Measurements from ENCODE around the gene PCYOX1L.

Gene PCYOX1L

DNA sequence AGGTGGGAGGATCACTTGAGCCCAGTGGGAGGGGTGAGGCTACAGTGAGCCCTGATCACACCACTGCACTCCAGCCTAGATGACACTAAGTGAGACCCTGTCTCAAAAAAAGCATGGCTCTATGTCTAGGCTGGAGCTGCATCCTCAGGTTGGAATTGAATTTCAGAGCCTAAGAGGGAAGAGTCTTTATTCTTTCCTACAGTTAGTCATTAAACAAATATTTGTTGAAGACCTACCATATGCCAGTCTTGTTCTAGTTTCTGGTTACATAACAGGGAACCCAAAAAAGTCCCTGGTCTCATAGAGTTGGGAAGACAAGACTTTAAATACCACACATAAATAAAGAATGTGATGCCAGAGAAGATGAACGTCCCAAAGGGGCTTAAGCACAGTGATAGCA, 19.5 kb upstream of the PCYOX1L start:
- DNase-seq: no peak

DNA sequence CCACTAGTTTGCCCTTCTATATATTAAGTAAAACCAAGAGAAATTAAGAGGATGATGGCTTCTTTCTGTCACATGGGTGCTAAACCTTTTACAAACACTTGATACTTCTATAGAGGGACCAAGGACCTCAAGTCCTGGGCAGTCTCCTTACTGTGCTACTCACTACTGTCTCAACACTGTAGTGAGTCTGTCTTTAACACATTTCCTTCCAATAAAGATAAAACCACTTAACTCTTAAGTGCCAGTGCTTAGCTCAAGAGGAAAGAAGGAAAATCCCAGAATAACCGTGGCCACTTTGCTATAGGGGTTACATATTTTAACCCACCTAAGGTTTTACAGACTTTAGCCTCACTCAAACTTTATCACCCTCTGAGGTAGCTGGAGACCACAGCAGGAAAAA, 16.9 kb upstream of the PCYOX1L start:
- no peak for DNase-seq

DNA sequence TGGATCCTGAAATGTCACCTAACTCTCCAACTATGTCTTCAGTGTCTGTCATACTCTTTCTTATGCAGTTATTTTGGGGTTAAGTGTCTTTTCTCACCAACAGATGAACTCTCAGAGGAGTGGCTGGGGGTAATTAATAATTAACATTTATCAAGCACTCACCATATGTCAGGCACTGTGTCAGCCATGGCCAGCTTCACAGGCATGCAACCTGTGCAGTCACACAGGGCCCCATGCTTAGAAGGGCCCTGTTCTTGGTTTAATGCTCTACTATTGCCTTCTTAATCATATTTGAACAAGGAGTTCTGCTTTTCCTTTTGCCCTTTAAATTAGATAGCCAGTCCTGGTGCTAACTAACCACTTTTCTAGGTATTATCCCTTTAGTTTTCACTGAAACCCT, 16.0 kb upstream of the PCYOX1L start:
- DNase-seq: no peak

DNA sequence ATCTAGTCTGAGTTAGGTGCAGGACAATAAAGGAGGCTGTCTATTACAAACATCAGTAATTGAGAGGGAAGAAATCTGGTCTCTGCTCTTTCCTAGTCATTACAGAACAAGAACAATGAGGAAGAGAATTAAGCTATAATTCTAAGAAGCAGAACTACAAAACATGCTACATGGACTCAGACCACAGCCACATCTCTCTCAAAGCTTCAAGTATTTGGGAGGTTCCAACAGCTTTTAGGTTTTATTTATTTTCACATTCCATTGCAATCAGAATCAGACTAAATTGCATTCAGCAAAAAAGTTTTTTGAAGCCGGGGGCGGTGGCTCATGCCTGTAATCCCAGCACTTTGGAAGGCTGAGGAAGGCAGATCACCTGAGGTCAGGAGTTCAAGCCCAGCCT, 13.7 kb upstream of the PCYOX1L start:
- DNase-seq: no peak

DNA sequence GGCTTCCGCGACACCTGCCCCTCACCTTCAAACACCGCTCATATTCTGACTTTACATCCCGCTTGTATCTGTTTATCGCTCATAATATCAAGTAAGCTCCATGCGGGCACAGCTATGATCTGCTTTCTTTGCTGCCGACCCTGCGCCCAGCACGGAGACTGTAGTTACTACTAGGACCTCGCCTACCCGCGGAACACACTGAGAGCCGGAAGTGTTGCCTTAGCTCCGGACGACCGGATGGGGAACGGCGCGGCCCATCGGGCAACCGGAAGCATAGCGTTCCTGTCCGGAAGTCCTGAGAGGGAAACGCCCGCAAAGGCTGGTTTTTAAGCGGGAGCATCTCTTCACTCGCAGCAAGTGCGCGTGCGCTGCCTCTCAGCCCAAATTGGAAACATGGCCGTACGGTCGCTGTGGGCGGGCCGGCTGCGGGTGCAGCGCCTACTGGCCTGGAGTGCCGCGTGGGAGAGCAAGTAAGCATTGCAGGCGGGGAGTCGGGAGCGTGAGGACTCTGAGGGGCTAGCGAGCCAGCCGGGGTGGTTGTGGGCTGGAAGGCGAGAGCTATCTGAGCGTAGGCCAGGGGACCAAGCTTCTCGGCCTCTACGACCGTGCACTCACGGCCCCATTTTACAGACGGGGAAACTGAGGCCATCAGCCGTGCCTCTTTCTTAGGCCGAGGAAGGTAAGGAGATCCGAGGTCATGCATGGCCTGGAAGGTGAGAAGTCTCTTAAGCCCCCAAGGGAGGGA, 12.5 kb upstream of the PCYOX1L start, which contains the start of gene GRPEL2:
GRPEL2 (plus strand) TSS at position 353 of the 745 bp plus-strand sequence; CDS start at position 394, 41 bp downstream.
- peak; percentile 91 for DNase-seq

DNA sequence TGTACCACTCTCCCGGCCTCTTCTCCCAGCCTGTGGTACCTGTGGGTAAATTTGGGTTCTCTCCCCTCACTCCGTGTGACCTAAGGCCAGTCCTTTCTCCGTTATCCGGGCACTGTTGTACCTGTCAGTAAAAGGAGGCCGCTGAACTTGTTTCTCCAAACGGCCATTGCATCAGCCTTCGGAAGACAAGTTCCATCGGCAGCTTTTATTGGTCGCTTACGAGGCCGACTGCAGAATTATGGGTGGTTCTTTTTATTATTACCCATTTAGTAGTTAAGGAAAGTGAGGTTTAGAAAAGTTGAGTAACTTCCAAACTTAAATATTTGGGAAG, 12.0 kb upstream of the PCYOX1L start:
- DNase-seq: peak; percentile 30

DNA sequence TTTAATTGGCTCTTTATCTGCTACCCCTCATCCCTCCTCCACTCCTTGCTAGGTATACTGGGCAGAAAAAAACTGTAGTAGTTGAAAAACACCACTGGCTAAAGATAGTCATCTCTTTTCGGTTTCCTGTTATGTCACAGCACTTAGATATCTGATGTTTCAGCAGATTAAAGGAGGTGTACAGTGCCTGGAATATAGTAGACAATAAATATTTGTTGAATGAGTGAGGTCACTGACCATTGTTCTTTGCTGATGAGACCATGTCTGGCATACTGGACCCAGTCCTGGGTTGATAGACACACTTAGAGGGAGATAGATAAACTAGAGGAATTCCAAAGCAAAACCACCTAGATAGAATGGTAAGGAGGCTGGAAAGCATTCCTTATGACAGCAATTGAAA, 9.3 kb upstream of the PCYOX1L start:
- peak; percentile 79 for DNase-seq

DNA sequence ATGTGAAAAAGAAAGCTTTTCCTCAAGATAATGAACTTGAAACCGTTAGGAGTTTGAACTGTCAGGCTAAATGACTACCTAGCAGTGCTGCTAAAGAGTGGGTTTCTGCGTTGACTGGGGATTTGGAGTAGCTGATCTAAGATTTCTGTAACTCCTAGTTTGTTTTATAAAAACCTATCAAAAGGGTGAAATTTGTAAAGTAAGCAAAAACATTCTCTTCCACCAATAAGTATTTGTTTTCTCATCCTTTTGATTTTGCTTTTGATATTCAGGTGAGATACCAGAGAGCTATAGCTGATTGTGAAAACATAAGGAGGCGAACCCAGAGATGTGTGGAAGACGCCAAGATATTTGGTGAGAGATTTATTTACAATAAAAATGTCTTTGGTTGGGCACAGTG, 8.5 kb upstream of the PCYOX1L start:
- no peak for DNase-seq

DNA sequence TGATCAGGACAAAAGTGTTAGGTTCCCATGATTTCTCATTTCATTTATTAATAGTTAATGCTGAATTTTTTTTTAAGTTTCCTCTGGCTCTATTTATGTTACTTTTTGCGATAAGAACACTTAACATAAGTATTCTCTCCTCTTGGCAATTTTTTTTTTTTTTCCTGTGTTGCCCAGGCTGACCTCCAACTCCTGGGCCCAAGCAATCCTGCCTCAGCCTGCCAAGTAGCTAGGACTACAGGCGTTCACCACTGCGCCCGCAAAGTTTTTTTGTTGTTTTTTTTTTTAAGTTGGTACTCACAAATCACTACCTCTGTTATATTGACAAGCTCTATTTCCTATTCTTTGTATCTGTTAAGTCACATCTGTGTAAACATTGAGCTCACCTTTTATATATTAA, 5.7 kb upstream of the PCYOX1L start:
- no peak for DNase-seq

DNA sequence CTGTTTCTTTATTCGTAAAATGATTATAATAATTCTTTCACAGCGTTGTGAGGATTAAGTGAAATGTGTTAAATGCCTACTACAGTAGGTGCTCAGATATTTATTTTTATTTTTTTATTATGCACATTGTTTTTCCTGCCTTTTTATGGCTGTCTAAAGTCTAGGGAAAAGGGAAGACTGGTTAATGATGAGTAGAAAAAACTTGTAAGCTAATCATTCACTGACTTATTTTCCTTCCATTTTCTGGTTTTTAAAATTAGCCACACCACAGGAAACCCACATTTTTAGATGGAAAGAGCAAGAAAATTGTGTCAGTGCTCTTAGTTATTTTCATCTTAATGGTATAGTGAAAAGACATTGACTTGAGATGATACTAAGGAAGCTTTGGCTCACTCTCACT, 3.9 kb upstream of the PCYOX1L start:
- no peak for DNase-seq

DNA sequence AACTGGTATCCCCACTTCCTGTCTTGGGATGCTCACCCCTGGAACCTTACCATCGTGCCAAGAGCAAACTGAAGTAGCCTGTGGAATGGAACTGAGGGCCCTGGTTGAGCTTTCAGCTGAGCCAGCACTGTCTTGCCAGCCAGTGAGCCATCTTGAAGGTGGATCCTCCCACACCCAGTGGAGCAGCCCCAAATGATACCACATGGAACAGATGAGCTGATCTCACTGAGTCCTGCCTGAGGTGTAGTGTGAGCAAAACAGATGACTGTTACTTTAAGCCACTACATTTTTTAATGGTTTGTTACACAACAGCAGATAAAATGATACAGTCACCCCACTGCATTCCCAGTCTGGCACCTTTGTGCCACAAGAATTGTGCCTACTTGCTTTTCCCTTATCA, 2.2 kb upstream of the PCYOX1L start:
- no peak for DNase-seq

DNA sequence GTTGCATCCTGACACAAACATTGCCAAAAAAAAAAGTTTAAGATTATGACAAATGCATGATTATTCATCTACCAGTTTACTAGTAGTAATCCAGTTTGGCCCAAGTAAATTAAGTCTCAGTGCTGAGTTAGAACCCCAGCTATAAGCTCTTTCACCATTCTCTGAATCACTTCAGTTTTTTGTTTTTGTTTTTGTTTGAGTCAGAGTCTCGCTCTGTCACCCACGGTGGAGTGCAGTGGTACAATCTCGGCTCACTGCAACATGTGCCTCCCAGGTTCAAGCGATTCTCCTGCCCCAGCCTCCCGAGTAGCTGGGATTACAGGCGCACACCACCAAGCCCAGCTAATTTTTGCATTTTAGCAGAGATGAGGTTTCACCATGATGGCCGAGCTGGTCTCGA, 1.5 kb upstream of the PCYOX1L start:
- DNase-seq: no peak

DNA sequence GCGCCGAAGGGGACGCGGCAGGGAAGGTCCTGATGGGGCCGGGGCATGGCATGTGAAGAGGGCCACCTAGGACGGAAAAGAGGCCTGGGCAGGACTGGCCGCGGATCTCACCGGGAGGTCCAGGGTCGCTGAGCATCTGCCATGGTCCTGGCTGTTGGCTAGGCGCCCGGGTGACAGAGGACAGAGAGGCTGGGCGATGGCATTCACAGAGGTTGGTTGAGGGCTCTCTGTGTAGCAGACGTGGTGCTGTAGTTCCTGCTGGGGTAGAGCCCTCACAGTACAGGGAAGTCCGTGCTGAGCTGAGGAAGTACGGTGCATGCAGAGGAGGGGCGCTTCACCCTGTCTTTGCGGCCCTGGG, 427 bp downstream of the PCYOX1L start:
- DNase-seq: peak; percentile 32

DNA sequence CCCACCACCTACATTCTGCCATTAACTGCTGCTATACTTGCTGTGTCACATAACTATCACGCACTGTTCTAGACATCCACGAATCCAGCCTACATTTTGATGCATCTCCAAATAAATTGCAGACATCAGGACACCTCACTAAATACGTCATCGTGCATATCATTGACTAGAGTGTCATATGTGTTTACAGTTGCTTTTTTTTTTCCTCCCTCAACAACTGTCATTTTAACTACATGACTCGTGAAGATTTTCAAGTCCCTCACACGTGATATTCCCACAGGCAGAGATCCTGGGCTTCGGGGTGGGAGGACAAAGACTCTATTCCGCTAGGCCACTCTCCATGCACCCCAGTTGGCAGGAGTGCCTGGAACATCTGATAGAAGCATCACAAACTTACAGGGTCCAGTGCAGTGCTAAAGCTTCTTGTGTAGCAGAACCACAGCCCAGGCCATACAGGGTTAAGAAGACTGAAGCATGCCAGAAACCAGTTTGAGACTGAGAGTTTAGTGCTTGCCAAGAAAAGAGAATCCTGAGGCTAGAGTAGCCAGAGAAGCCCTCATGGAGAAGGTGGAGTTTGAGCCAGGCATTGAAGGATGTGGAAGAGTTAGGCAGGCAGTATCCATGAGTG, 1.1 kb downstream of the PCYOX1L start:
- DNase-seq: no peak

DNA sequence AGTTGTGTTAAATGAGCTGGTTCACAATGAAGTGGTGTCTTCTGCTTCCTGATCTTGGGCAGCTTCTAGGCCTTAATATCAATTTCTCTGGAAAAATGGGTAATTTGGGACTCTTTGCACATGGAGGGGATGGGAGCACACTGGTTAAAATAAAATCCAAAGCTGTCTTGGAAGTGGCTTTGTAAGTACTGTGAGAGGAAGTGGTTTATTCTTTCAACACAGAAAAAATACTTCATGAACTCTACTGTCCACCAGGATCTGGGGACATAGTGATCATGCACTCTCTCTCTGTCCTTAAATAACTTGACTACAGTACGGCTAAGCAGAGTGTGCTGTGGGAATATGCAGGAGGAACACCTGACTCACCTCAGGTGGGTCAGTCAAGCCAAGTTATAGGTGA, 2.4 kb downstream of the PCYOX1L start:
- no peak for DNase-seq

DNA sequence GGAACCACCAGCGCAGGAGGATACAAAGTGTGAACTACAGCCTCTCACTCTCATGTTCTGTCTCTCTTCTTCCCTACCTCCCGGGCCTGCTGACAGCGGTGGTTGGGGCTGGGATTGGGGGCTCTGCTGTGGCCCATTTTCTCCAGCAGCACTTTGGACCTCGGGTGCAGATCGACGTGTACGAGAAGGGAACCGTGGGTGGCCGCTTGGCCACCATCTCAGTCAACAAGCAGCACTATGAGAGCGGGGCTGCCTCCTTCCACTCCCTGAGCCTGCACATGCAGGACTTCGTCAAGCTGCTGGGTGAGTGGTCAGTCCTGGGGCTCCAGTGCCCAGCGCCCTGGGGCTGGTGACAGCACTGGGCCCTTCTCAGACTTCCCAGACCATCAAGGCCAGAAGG, 4.7 kb downstream of the PCYOX1L start:
- no peak for DNase-seq

DNA sequence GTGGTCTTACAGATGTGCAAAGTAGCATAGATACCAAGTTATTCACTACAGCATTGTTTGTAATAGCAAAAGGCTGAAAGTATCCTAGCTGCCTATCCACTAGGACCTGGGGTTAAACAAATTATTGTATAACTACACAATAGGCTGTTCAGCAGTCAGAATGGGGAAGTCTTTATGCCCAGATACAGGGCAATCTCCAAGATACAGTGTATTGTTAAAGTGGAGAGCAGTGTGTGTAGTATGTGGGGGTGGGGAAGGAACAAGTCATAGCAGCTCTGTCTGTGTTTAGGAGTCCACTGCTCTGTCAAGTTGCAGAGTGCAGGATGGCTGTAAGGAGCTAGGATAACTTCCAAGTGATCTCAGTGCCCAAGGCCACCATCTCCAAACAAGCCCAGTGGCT, 5.5 kb downstream of the PCYOX1L start:
- DNase-seq: no peak

DNA sequence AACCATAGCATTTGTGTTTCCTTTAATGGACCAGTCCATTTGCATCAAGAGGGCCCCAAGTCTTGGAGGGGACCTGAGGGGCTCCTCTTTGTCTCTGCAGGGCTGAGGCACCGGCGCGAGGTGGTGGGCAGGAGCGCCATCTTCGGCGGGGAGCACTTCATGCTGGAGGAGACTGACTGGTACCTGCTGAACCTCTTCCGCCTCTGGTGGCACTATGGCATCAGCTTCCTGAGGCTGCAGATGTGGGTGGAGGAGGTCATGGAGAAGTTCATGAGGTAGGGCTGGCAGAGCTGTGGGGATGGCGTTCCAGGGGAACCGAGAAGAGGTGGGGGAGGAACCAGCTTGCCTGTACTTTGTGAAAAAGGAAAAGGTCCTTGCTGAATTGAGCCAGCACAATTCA, 6.1 kb downstream of the PCYOX1L start:
- no peak for DNase-seq

DNA sequence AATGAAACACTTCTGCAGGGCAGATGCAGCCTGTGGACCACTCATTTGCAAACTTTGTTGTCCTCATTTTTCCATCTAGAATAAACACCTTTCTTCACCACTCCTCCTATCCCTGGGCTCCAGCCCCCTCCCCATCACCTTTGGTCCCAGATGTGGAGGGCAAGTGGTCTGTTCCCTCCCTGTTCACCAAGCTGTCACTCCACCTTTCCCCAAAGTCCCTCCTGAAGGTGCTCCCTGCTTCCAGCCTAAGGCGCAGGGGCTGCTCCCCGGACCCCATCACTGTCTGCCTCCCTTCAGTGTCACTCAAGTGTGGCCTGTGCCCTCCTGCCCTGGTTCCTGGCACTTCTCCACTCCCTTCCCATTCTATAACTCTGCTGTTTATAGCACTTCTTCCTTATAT, 6.9 kb downstream of the PCYOX1L start:
- no peak for DNase-seq

DNA sequence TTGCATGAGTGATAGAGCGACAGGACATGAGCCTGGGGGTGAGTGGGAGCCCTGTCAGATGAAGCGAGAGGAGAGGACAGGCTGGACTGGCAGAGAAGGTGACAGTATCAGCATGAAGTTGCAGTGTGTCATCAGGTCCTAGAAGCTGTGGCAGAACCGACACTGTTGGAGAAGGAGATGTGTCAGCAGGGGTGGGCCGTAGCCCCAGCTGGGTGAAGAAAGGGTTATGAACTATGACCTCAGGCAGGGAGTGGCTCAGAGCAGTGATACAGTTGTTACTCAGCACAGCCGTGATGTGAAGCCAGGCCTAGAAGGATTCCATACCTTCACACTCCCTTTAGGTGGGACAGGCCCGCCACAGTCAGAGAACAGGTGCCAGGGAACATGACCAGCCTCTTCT, 7.6 kb downstream of the PCYOX1L start:
- no peak for DNase-seq

DNA sequence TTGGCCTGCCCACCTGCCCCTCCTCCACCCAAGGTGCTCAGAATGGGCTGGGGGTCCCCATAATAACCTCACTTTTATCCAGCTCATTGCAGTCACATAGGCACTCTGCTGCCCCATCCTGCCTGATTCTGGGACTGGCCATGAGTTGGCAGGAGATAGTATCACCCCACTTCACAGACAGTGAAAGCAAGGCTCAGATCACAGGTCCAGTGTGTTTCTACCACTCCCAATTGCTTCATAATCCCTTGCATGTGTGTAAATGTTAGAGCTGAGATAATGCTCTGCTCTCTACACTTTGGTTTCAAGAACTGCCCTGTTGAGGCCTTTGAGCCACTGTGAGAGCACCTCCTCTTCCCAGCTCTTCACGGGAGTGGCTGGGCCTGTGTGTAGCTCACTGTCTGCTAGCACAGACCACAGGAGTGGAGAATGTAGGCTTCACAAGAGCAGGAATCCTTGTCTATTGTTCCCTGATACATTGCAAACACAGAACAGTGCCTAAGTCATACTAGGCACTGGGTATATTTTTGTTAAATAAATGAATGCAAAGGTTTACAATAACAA, 8.4 kb downstream of the PCYOX1L start:
- no peak for DNase-seq

DNA sequence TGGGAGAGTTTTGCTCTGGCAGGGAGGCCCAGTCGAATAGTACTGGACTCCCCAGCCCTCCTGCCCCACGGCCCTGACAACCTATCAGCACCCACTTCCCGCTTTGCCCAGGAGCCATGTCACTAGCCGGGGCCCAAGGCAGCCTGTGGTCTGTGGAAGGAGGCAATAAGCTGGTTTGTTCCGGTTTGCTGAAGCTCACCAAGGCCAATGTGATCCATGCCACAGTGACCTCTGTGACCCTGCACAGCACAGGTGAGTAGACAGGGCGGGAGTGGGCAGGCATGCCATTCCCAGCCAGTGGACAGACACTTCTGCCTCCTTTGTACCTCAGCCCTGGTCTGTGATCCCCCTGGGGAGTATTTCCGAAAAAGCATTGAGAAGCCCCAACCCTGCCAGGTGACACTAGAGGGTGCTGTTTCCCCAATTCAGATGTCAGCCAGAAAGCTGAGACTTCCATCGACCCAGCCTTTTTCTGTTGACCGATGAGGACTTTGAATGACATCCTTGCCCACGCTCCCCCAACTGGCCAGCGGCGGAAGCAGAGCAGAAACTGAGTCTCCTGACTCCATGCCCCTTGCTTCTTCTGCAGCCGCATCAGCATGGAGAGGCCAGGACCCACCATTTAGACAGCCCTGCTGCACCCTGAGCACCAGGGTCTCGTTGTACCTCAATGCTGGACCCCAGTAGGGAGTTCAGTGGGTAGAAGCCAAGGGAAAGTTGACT, 9.6 kb downstream of the PCYOX1L start:
- DNase-seq: peak; percentile 60

DNA sequence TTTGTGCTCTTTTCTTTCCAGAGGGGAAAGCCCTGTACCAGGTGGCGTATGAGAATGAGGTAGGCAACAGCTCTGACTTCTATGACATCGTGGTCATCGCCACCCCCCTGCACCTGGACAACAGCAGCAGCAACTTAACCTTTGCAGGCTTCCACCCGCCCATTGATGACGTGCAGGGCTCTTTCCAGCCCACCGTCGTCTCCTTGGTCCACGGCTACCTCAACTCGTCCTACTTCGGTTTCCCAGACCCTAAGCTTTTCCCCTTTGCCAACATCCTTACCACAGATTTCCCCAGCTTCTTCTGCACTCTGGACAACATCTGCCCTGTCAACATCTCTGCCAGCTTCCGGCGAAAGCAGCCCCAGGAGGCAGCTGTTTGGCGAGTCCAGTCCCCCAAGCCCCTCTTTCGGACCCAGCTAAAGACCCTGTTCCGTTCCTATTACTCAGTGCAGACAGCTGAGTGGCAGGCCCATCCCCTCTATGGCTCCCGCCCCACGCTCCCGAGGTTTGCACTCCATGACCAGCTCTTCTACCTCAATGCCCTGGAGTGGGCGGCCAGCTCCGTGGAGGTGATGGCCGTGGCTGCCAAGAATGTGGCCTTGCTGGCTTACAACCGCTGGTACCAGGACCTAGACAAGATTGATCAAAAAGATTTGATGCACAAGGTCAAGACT, 10.3 kb downstream of the PCYOX1L start:
- no peak for DNase-seq

DNA sequence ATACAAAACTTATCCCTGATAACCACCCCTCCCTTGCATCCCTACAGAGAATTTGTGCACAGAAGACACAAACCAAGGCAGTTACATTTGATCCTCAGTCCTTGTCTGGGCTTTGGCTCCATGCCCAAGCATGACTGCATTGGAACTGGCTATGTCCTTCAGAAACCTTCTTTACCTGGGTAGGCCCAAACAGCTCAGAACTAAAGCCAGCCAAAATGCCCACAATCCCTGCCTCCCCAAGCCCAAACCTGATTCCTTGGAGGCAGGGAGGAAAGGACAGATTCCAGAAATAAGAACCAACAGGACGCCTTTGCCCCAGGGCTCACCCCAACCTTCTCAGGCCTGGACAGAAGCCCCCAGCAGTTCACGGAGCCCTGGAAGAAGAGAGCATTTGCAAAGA, 13.0 kb downstream of the PCYOX1L start:
- no peak for DNase-seq
